Endothelial cell of hepatic sinusoid (primary cell): ENCODE results near the gene CLSTN2.

ENCODE experiments used
- in situ Hi-C: cut with HindIII; loops from 2 replicates; pipeline ENCODE4 v1.10.0; 2017; ENCODE audit warnings: low sequenced_read_pairs

CLSTN2 gene

GRCh38 chr3:139994891-139995290 lies 59.9 kb downstream of the CLSTN2 start:
- in situ Hi-C loops = no loop called here

- in situ Hi-C loops = no loop called here
Observed at GRCh38 chr3:140004271-140004670, 69.3 kb downstream of the CLSTN2 start.

- in situ Hi-C loops = no loop called here
Observed at GRCh38 chr3:140006331-140006730, 71.3 kb downstream of the CLSTN2 start.

GRCh38 chr3:140007081-140007480 lies 72.1 kb downstream of the CLSTN2 start:
- in situ Hi-C loops = no loop called here

GRCh38 chr3:140007911-140008869 lies 73.2 kb downstream of the CLSTN2 start:
- in situ Hi-C loops = no loop called here

- in situ Hi-C loops = no loop called here
Observed at GRCh38 chr3:140010391-140010790, 75.4 kb downstream of the CLSTN2 start.

GRCh38 chr3:140011086-140011485 lies 76.1 kb downstream of the CLSTN2 start:
- in situ Hi-C loops = no loop called here

GRCh38 chr3:140011611-140012277 lies 76.8 kb downstream of the CLSTN2 start:
- in situ Hi-C loops = no loop called here

- in situ Hi-C loops = no loop called here
Observed at GRCh38 chr3:140013220-140013619, 78.2 kb downstream of the CLSTN2 start.

- in situ Hi-C loops = no loop called here
Observed at GRCh38 chr3:140014831-140015495, 80.0 kb downstream of the CLSTN2 start.

GRCh38 chr3:140015741-140016140 lies 80.8 kb downstream of the CLSTN2 start:
- in situ Hi-C loops = no loop called here

- in situ Hi-C loops = no loop called here
Observed at GRCh38 chr3:140018556-140018955, 83.6 kb downstream of the CLSTN2 start.

- in situ Hi-C loops = no loop called here
Observed at GRCh38 chr3:140019946-140020345, 85.0 kb downstream of the CLSTN2 start.

- in situ Hi-C loops = no loop called here
Observed at GRCh38 chr3:140020541-140020940, 85.6 kb downstream of the CLSTN2 start.

- in situ Hi-C loops = no loop called here
Observed at GRCh38 chr3:140021269-140021668, 86.3 kb downstream of the CLSTN2 start.

- in situ Hi-C loops = no loop called here
Observed at GRCh38 chr3:140022066-140022770, 87.2 kb downstream of the CLSTN2 start.

GRCh38 chr3:140023616-140024530 lies 88.9 kb downstream of the CLSTN2 start:
- in situ Hi-C loops = no loop called here

- in situ Hi-C loops = no loop called here
Observed at GRCh38 chr3:140031170-140031569, 96.2 kb downstream of the CLSTN2 start.

- in situ Hi-C loops = no loop called here
Observed at GRCh38 chr3:140034058-140034457, 99.1 kb downstream of the CLSTN2 start.

- in situ Hi-C loops = no loop called here
Observed at GRCh38 chr3:140035871-140036270, 100.9 kb downstream of the CLSTN2 start.
